HepG2 (cell line): ENCODE data around the gene HEYL. TPM values are rescaled to one million over a fixed set of nuclear protein-coding genes. Genes with fewer than 3 reads are reported as not detected.
"Not testable (repeated sequence)": the region's sequence is repeated elsewhere in the genome, so short reads cannot be mapped to it uniquely, and the experiment has no call there.

Experiments
- ATAC-seq: fragments of 200-7000 bp; cut with Tn5 transposase; 3 replicates; pipeline ENCODE4 v1.9.1; 2020; ENCODE audit warnings: mild to moderate bottlenecking, moderate library complexity
- BruUV-seq: library from RNA; stranded (reverse); fragments of 400-500 nt; replicated peaks from 2 replicates; lab custom pipeline; 2021; lab: Mats Ljungman, UMichigan
- CTCF ChIA-PET: fragments of 300-600 bp; formaldehyde crosslinking; extraction: SDS; loops from one replicate; lab custom pipeline; 2021; ENCODE audit warnings: low total read pairs, inconsistent platforms, low intra/inter-chr PET ratio; lab: Yijun Ruan, JAX
- POLR2A ChIA-PET: fragments of 350-600 bp; sonication (Branson Sonifier 250); formaldehyde crosslinking; loops from one replicate; lab custom pipeline; 2020; ENCODE audit warnings: antibody characterized with exemption, inconsistent platforms; lab: Yijun Ruan, JAX
- DNase-seq: peaks from one replicate; pipeline ENCODE4 v3.0.0-alpha.2; 2015; ENCODE audit warnings: low spot score
- FAIRE-seq: peaks from 3 replicates; lab custom pipeline; 2011; peaks lifted over from hg19 to GRCh38; lab: Jason Lieb, UNC
- H2AFZ ChIP-seq: one replicate; pipeline ENCODE4 v1.6.1; 2011; ENCODE audit warnings: low read length, inconsistent platforms
- H3K27ac ChIP-seq: fragments of 300-600 bp; 3 replicates; pipeline ENCODE4 v1.8.0; 2011; ENCODE audit warnings: mixed run types, mild to moderate bottlenecking, mixed read lengths, low read length, inconsistent platforms; ENCODE audit not compliant: insufficient read depth; ENCODE audit errors: extremely low read length
- H3K27me3 ChIP-seq, 2 experiments: fragments of 200-600 bp in 1 of 2; 2 replicates in 1 of 2; 3 replicates in 1 of 2; pipeline versions ENCODE4 v1.6.0 to v1.8.0; 2011; ENCODE audit warnings: low read length in 2 of 2, mild to moderate bottlenecking in 2 of 2, moderate library complexity in 2 of 2, inconsistent platforms in 1 of 2; ENCODE audit not compliant: insufficient read depth in 2 of 2, control insufficient read depth in 1 of 2
- H3K36me3 ChIP-seq, 2 experiments: fragments of 200-600 bp in 1 of 2; replicated peaks in 1 of 2; 2 replicates in 1 of 2; 3 replicates in 1 of 2; pipeline versions ENCODE4 v1.5.1 to v1.8.0; 2011; ENCODE audit warnings: low read length in 2 of 2, inconsistent platforms in 1 of 2; ENCODE audit not compliant: insufficient read depth in 2 of 2, control insufficient read depth in 1 of 2
- H3K4me1 ChIP-seq: 2 replicates; pipeline ENCODE4 v1.5.1; 2012; ENCODE audit warnings: low read length, inconsistent platforms; ENCODE audit not compliant: insufficient read depth
- H3K4me2 ChIP-seq: 2 replicates; pipeline ENCODE4 v1.6.0; 2011; ENCODE audit warnings: low read depth, low read length, inconsistent platforms
- H3K4me3 ChIP-seq, 3 experiments: fragments of 200-600 bp in 1 of 3; sonication (generic), shearing (Covaris generic) in 1 of 3; replicated peaks in 1 of 3; 2 replicates each; pipeline ENCODE4 v1.5.1; 2011 to 2016; ENCODE audit warnings: low read length in 3 of 3, inconsistent platforms in 2 of 3, low read depth in 2 of 3, mild to moderate bottlenecking in 2 of 3, control low read depth in 1 of 3, mixed read lengths in 1 of 3; ENCODE audit not compliant: insufficient read depth in 1 of 3
- H3K79me2 ChIP-seq: one replicate; pipeline ENCODE4 v1.6.1; 2011; ENCODE audit warnings: low read length, inconsistent platforms; ENCODE audit not compliant: insufficient read depth
- H3K9ac ChIP-seq: 2 replicates; pipeline ENCODE4 v1.6.0; 2011; ENCODE audit warnings: mild to moderate bottlenecking, low read depth, low read length, inconsistent platforms; ENCODE audit not compliant: insufficient read depth
- H3K9me3 ChIP-seq: 2 replicates; pipeline ENCODE4 v1.5.1; 2012; ENCODE audit warnings: mild to moderate bottlenecking, low read length
- H4K20me1 ChIP-seq: 2 replicates; pipeline ENCODE4 v1.6.0; 2011; ENCODE audit warnings: inconsistent platforms, mild to moderate bottlenecking, low read length, moderate library complexity; ENCODE audit not compliant: insufficient read depth
- ADNP ChIP-seq: sonication (generic); formaldehyde crosslinking; IDR thresholded peaks from 2 replicates; pipeline ENCODE4 v1.4.0; 2020; ENCODE audit warnings: missing genetic modification reagents
- ETV6 ChIP-seq: sonication (generic); formaldehyde crosslinking; conservative IDR thresholded peaks from 2 replicates; pipeline ENCODE4 v1.4.0; 2020; ENCODE audit warnings: missing genetic modification reagents
- NFYB ChIP-seq: sonication (generic); formaldehyde crosslinking; IDR thresholded peaks from 2 replicates; pipeline ENCODE4 v1.4.0; 2020; ENCODE audit warnings: missing genetic modification reagents
- NR3C1 ChIP-seq: sonication (generic); formaldehyde crosslinking; IDR thresholded peaks from 2 replicates; pipeline ENCODE4 v1.4.0; 2020; ENCODE audit warnings: missing genetic modification reagents
- PAF1 ChIP-seq: IDR thresholded peaks from 2 replicates; pipeline ENCODE4 v1.6.1; 2016; ENCODE audit warnings: missing genetic modification reagents, missing compliant biosample characterization
- RARA ChIP-seq: IDR thresholded peaks from 2 replicates; pipeline ENCODE4 v1.6.1; 2016; ENCODE audit warnings: missing genetic modification reagents, missing compliant biosample characterization
- XRCC5 ChIP-seq: fragments of 200-400 bp; formaldehyde crosslinking; optimal IDR thresholded peaks from 2 replicates; pipeline ENCODE3; 2017; ENCODE audit warnings: mild to moderate bottlenecking, low read length
- ZBTB7B ChIP-seq: sonication (generic); formaldehyde crosslinking; IDR thresholded peaks from 2 replicates; pipeline ENCODE4 v1.4.0; 2020; ENCODE audit warnings: missing genetic modification reagents
- ZNF30 ChIP-seq: sonication (generic); formaldehyde crosslinking; IDR thresholded peaks from 2 replicates; pipeline ENCODE4 v1.5.0; 2020; ENCODE audit warnings: mild to moderate bottlenecking, missing genetic modification reagents
- ZNF558 ChIP-seq: sonication (generic); formaldehyde crosslinking; IDR thresholded peaks from 2 replicates; pipeline ENCODE4 v1.9.0; 2022; ENCODE audit warnings: mild to moderate bottlenecking, missing genetic modification reagents, borderline replicate concordance
- ZSCAN20 ChIP-seq: sonication (generic); formaldehyde crosslinking; IDR thresholded peaks from 2 replicates; pipeline ENCODE4 v1.4.0; 2020; ENCODE audit warnings: missing genetic modification reagents, mild to moderate bottlenecking, borderline replicate concordance
- WGBS: methylation state at CpG from one replicate; pipeline ENCODE4 v1.1.6; 2017; ENCODE audit warnings: low lambda C conversion rate; 5-methylcytosine and 5-hydroxymethylcytosine counted together
- in situ Hi-C: cut with HindIII; loops from 2 replicates; pipeline ENCODE4 v1.10.0; 2017; ENCODE audit warnings: low pct_unique_long_range_greater_than_20kb; ENCODE audit not compliant: extremely low pct_ligation_motif_present
- intact Hi-C: fragments of 100-400 bp; cut with micrococcal nuclease; formaldehyde crosslinking; loops from one replicate; pipeline ENCODE4 v1.10.0; 2022; ENCODE audit not compliant: unreplicated experiment
- polyA plus RNA-seq, 8 experiments: library from polyadenylated mRNA; depleted of rRNA in 3 of 8; stranded (reverse) in 7 of 8; unstranded in 1 of 8; fragments of >200 nt; fragmentation: Illumina TruSeq in 4 of 8; extraction: Trizol in 4 of 8; gene quantifications; 2 replicates each; pipeline versions ENCODE4 v1.2.1 to v1.2.3, GENCODE V29; 2011 to 2016; ENCODE audit warnings: low read depth in 4 of 8, missing spikeins in 1 of 8, mixed read lengths in 1 of 8; ENCODE audit not compliant: insufficient read depth in 1 of 8
- total RNA-seq, 5 experiments: library from RNA; depleted of rRNA; stranded (reverse); fragments of >200 nt; fragmentation: Illumina TruSeq; extraction: Trizol; gene quantifications; 2 replicates each; pipeline ENCODE4 v1.2.3, GENCODE V29; 2016; ENCODE audit warnings: low read depth in 1 of 5

HEYL gene
- total and polyA plus RNA-seq, 2 of the 13 experiments (the other 11 are each of a cell fraction or from before 2014, with no cell fraction given), result 0.03 to 0.04 TPM

- TF ChIP-seq ADNP (CRISPR knock-in tag), result no peak
- TF ChIP-seq ZBTB7B (CRISPR knock-in tag), result no peak
- TF ChIP-seq ZNF30 (CRISPR knock-in tag), result no peak
- no peak for TF ChIP-seq XRCC5
- no peak for TF ChIP-seq ZNF558 (CRISPR knock-in tag)
- TF ChIP-seq ETV6, result no peak
- no peak for TF ChIP-seq RARA (CRISPR knock-in tag)
- TF ChIP-seq PAF1 (CRISPR knock-in tag), result no peak
- TF ChIP-seq ZSCAN20, result no peak
- no peak for TF ChIP-seq NR3C1 (CRISPR knock-in tag)
Measured at GRCh38 chr1:39608921-39609320, 30.5 kb downstream of the HEYL start (continued).

- BruUV-seq, ATAC-seq: not testable (repeated sequence)
Measured at GRCh38 chr1:39603677-39604076, 35.8 kb downstream of the HEYL start.

More at GRCh38 chr1:39603677-39604076, 35.8 kb downstream of the HEYL start:
- H4K20me1 ChIP-seq, POLR2A ChIA-PET, H3K27ac ChIP-seq, H3K79me2 ChIP-seq, H3K9me3 ChIP-seq, FAIRE-seq, H3K36me3 ChIP-seq, H3K4me2 ChIP-seq, H2AFZ ChIP-seq, DNase-seq, CTCF ChIA-PET, H3K4me3 ChIP-seq, H3K27me3 ChIP-seq, intact Hi-C loops, H3K9ac ChIP-seq, H3K4me1 ChIP-seq: not testable (repeated sequence)
- peak; percentile 51; the same call in 1 of the 2 replicates for TF ChIP-seq NFYB (CRISPR knock-in tag)
- WGBS, result 41% methylated on average over 3 of the region's 3 CpGs
- in situ Hi-C loops, result loop anchor here (10.0 kb wide), 1 partner anchor 121 kb away; no protein-coding TSS in a partner anchor
